GM06990 (cell line): Measurements from ENCODE around the gene PTH.

ENCODE experiments used
- DNase-seq: peaks from one replicate; pipeline ENCODE4 v3.0.0-alpha.2; 2011; ENCODE audit not compliant: insufficient read length; ENCODE audit errors: extremely low read depth
- H3K27me3 ChIP-seq: replicated peaks from 2 replicates; pipeline ENCODE4 v1.6.0; 2011; ENCODE audit warnings: low read length; ENCODE audit not compliant: control insufficient read depth, insufficient read depth
- H3K36me3 ChIP-seq: 2 replicates; pipeline ENCODE4 v1.5.1; 2011; ENCODE audit warnings: low read length; ENCODE audit not compliant: control insufficient read depth, insufficient read depth
- H3K4me3 ChIP-seq: replicated peaks from 2 replicates; pipeline ENCODE4 v1.5.1; 2011; ENCODE audit warnings: low read depth, mild to moderate bottlenecking, control low read depth, low read length
- TF ChIP-seq, protein P1 (sequence below): IDR thresholded peaks from 2 replicates; pipeline ENCODE4 v1.5.1; 2011; ENCODE audit warnings: low read length, control low read depth, mild to moderate bottlenecking, inconsistent platforms; ENCODE audit not compliant: insufficient read depth, poor library complexity, severe bottlenecking

The PTH gene

DNA sequence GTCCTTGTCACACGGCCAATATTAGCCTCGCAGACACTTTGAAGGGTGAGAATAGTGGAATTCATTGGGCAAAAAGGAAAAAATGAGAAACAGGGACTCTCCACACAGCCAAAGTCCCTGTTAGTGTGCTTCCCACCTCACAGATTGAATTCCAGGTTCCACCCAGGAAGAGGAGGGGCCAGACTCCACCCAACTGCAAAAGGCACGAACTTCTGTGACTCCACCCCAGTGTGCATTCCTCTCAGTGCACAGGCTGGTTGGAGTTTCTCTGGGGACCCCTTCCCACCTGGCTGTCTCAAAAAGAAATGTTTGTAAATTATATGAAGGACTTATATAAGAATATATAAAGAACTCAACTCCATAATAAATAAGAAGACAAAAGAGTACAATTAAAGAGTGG lies 20.7 kb downstream of the PTH start:
- DNase-seq, result no peak
- H3K27me3 ChIP-seq, result no peaks in the 10 kb centered on the region; the same call in 1 of the 2 replicates
- no peak overlapping the region for H3K4me3 ChIP-seq
- TF ChIP-seq, protein P1, sequence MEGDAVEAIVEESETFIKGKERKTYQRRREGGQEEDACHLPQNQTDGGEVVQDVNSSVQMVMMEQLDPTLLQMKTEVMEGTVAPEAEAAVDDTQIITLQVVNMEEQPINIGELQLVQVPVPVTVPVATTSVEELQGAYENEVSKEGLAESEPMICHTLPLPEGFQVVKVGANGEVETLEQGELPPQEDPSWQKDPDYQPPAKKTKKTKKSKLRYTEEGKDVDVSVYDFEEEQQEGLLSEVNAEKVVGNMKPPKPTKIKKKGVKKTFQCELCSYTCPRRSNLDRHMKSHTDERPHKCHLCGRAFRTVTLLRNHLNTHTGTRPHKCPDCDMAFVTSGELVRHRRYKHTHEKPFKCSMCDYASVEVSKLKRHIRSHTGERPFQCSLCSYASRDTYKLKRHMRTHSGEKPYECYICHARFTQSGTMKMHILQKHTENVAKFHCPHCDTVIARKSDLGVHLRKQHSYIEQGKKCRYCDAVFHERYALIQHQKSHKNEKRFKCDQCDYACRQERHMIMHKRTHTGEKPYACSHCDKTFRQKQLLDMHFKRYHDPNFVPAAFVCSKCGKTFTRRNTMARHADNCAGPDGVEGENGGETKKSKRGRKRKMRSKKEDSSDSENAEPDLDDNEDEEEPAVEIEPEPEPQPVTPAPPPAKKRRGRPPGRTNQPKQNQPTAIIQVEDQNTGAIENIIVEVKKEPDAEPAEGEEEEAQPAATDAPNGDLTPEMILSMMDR, result no peak
- H3K36me3 ChIP-seq, result no peaks in the 10 kb centered on the region

DNA sequence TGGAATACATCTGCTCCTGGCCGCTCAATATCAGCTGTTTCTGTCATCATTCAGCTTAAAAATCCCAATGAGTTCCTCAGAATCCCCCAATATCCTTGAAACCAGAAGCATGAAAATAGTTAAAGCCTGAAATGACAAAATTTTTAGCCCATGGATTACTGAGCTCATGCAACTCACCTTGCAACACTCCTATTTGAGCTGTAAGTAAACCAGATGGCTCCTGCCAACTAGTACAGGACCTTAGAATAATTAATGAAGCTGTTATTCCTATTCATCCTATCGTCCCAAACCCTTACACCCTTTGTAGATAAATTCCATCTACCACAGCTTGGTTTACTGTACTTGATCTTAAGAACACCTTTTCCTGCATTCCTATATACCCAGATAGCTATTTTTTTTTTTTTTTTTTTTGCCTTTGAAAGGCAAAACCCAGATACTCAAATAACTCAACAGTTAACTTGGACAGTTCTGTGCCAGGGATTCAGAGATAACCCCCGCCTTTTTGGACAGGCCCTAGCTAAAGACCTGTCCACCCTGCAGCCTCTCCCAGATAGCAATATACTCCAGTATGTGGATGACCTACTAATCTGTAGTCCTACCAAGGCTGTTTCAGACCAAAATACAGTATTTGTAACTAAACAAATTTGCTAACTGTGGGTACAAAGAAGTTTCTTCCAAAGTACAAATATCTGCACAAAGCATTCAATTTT lies 22.6 kb downstream of the PTH start:
- TF ChIP-seq, protein P1, result no peak
- no peaks in the 10 kb centered on the region; the same call in 1 of the 2 replicates for H3K27me3 ChIP-seq
- no peaks in the 10 kb centered on the region for H3K36me3 ChIP-seq
- no peak for DNase-seq
- H3K4me3 ChIP-seq, result no peak overlapping the region

DNA sequence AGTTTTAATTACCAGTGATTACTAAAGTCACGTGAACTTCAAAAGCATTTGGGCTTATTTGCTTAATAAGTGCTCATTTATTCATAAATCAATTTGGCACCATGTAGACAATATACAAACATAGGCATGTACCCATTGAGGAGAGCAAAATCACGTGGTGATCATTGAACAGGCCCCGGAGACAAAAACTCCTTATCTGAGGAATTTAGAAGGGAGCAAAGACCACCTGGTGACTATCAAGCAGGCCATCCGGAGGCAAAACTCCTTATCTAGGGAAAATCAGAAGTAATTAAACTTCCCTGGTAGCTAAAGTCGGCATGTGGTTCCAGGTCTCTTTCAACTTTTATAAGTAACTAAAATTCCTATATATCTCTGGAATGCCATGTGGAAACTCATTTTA lies 27.0 kb downstream of the PTH start:
- TF ChIP-seq, protein P1, result no peak
- no peaks in the 10 kb centered on the region for H3K36me3 ChIP-seq
- DNase-seq, result no peak
- H3K27me3 ChIP-seq, result no peaks in the 10 kb centered on the region; the same call in 1 of the 2 replicates
- no peak overlapping the region for H3K4me3 ChIP-seq

DNA sequence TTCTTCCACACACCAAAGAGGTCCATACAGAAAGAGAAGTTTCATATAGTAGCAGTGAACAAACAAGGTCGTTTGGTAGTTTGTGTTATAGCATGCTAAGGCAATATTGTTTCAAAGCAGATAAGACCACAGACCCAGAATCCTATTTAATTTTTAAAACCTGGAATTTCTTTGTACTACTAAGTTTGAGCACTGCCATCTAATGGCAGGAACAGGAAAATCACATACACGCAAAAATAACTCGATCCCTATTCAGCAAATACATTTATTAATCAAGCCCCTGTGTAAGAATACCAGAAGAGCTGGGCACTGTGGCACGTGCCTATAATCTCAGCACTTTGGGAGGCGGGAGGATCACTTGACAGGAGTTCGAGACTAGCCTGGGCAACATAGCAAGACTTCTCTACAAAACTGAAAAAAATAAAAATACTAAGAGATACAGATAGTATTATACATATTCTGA lies 29.9 kb downstream of the PTH start:
- TF ChIP-seq, protein P1, result peak; percentile 66
- no peak overlapping the region for H3K4me3 ChIP-seq
- H3K27me3 ChIP-seq, result no peaks in the 10 kb centered on the region
- no peak for DNase-seq
- H3K36me3 ChIP-seq, result no peaks in the 10 kb centered on the region

DNA sequence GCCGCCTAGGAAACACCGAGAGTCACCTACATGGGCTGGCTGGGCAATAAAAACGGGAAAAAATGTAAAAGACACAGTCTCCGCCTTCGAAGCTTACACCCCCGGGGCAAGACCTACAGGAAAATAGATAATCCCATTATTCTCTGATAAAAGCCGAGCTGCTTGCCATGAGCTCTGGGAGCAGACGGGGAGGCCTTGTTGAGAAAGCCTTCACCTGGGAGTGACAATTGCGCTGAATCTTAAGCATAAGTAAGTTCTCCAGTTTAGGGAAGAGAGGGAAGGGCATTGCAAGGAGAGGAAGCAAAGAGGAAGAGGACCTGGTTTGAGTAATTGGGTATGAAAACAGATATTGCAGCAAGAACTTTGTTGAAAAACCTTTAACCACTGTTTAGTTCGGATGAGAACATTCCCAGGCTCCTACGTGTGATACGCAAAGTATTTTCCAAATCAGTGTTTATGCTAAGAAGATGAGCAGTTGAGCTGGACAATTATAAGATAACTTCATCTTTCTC lies 32.0 kb downstream of the PTH start:
- DNase-seq, result no peak
- Histone ChIP-seq H3K36me3 (no peaks in the 10 kb centered on the region), H3K27me3 (no peaks in the 10 kb centered on the region), H3K4me3 (peak overlapping the region; percentile 97)
- TF ChIP-seq, protein P1, result no peak
